Panc1 (cell line): Measurements from ENCODE around the gene TAOK1.

Experiments used
- SIN3A ChIP-seq: IDR thresholded peaks from 2 replicates; pipeline ENCODE4 v1.6.1; 2012; ENCODE audit warnings: low read depth, mild to moderate bottlenecking, low read length, moderate library complexity, borderline replicate concordance; ENCODE audit not compliant: insufficient read depth
- TF ChIP-seq, protein P1 (sequence below): fragments of 450-650 bp; IDR thresholded peaks from 2 replicates; pipeline ENCODE4 v1.5.1; 2017; ENCODE audit warnings: mild to moderate bottlenecking

DNA sequence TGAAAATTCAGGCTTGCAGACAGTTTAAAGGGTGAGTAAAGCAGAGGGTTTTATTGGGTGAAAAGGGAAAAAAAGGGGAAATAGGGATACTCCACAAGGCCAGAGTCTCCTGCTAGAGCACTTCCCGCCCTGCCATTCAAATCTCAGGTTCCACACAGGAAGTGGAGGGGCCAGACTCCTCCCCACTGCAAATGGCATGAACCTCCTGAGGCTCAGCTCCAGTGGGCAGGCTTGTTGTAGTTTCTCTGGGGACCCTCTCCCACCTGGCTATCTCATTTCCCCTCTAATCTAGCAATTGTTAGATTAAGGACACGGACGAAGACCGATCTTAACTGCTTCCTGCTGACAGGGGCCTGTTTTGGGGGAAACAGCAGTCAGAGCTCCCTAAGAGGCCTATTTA lies 43.4 kb downstream of the TAOK1 start:
- TF ChIP-seq, protein P1, sequence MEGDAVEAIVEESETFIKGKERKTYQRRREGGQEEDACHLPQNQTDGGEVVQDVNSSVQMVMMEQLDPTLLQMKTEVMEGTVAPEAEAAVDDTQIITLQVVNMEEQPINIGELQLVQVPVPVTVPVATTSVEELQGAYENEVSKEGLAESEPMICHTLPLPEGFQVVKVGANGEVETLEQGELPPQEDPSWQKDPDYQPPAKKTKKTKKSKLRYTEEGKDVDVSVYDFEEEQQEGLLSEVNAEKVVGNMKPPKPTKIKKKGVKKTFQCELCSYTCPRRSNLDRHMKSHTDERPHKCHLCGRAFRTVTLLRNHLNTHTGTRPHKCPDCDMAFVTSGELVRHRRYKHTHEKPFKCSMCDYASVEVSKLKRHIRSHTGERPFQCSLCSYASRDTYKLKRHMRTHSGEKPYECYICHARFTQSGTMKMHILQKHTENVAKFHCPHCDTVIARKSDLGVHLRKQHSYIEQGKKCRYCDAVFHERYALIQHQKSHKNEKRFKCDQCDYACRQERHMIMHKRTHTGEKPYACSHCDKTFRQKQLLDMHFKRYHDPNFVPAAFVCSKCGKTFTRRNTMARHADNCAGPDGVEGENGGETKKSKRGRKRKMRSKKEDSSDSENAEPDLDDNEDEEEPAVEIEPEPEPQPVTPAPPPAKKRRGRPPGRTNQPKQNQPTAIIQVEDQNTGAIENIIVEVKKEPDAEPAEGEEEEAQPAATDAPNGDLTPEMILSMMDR = no peak
- no peak for TF ChIP-seq SIN3A
